ENCODE measurements around the gene STOML2.

Gene STOML2

DNA sequence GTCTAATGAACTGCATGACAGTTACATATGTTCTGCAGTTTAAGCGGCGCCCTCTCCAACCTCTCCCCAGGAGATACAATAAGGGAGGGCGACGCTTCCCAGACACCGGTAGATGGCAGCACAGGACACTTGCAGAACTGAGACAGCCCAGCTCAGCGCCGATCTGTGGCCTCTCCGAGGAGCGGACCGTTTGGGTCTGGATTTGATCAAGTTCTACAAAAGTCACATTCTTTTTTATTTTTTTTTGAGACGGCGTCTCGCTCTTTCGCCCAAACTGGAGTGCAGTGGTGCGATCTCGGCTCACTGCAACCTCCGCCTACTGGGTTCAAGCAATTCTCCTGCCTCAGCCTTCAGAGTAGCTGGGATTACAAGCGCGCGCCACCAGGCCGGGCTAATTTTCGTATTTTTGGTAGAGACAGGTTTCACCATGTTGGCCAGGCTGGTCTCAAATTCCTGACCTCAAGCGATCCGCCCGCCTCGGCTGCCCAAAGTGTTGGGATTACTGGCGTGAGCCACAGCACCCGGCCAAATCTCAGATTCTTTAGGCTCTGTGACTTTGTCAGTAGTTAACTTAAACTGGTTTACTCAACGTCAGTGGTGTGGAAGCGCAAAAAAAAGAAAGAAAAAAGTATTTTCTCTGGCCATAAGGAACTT lies 14.1 kb upstream of the STOML2 start:
- peak; percentile 94 for DNase-seq (ENCODE audit: low spot score)
- Histone ChIP-seq H3K27ac (peak overlapping the region; percentile 80 to 98), H3K4me3 (peak overlapping the region; percentile 80)
- TF ChIP-seq, protein P1, sequence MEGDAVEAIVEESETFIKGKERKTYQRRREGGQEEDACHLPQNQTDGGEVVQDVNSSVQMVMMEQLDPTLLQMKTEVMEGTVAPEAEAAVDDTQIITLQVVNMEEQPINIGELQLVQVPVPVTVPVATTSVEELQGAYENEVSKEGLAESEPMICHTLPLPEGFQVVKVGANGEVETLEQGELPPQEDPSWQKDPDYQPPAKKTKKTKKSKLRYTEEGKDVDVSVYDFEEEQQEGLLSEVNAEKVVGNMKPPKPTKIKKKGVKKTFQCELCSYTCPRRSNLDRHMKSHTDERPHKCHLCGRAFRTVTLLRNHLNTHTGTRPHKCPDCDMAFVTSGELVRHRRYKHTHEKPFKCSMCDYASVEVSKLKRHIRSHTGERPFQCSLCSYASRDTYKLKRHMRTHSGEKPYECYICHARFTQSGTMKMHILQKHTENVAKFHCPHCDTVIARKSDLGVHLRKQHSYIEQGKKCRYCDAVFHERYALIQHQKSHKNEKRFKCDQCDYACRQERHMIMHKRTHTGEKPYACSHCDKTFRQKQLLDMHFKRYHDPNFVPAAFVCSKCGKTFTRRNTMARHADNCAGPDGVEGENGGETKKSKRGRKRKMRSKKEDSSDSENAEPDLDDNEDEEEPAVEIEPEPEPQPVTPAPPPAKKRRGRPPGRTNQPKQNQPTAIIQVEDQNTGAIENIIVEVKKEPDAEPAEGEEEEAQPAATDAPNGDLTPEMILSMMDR (IDR thresholded peaks at IDR 0.05), result peak; percentile 95

- Histone ChIP-seq H3K4me3 (peak overlapping the region; percentile 80), H3K27ac (peak overlapping the region; percentile 80 to 98)
- no peak for DNase-seq (ENCODE audit: low spot score)
- TF ChIP-seq, protein P1 (IDR thresholded peaks at IDR 0.05), result no peak
Observed at GRCh38 chr9:35116539-35116897, 13.6 kb upstream of the STOML2 start.

DNA sequence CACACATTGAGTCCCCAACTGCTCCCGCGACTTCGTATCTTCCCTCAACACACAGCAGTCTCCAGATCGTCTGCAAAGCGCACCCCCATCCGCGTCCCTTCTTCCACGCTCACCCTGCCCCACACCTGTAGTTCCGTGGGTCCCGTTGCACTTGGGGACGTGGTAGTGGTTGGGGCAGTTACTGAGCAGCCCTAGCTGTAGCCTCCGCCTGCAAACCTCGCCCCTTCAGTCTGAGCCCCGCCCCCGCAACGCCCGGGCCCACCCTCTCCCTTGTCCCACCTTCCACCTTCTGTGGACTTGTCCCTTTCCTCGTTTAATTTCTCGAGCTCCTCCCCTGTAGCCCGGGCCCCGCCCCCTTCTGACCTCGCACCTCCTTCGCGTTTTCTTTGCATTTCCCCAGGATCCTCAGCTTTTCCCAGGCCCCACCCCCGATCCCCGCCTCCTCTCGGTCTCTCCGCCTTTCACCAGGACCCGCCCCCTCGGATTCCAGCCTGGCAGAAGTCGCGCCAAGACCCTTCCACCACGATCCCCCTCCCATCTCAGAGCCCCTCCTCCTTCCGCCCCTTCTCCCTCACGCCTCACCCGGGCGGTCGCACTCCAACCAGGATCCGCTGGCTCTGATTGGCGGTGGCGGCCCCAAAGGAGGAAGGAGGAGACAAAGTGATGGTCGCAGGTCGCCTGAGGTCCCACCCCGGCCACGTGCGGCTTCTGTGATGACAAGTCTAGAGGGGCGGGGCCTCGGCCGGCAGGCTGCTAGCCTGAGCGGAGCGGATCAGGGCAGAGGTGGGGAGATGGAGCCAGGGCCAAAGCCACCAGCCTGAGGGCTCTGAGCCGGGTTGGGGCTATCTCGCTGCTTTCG lies 13.0 kb upstream of the STOML2 start, which contains the start of gene ATOSB:
ATOSB (minus strand) TSS at position 183 of the 859 bp plus-strand sequence. CDS start 7,588 bp downstream, outside the sequence.
- DNase-seq (ENCODE audit: low spot score), result peak; percentile 100
- Histone ChIP-seq H3K27ac (peak within 1 kb of the TSS; percentile 80 to 98), H3K4me3 (peak within 1 kb of the TSS; percentile 80)
- TF ChIP-seq, protein P1 (IDR thresholded peaks at IDR 0.05), result no peak

- peak overlapping the region; percentile 80 for H3K4me3 ChIP-seq
- TF ChIP-seq, protein P1 (IDR thresholded peaks at IDR 0.05), result no peak
- peak; percentile 87 for DNase-seq (ENCODE audit: low spot score)
- peak overlapping the region; percentile 80 to 98 for H3K27ac ChIP-seq
Observed at GRCh38 chr9:35114840-35115628, 12.1 kb upstream of the STOML2 start.

DNA sequence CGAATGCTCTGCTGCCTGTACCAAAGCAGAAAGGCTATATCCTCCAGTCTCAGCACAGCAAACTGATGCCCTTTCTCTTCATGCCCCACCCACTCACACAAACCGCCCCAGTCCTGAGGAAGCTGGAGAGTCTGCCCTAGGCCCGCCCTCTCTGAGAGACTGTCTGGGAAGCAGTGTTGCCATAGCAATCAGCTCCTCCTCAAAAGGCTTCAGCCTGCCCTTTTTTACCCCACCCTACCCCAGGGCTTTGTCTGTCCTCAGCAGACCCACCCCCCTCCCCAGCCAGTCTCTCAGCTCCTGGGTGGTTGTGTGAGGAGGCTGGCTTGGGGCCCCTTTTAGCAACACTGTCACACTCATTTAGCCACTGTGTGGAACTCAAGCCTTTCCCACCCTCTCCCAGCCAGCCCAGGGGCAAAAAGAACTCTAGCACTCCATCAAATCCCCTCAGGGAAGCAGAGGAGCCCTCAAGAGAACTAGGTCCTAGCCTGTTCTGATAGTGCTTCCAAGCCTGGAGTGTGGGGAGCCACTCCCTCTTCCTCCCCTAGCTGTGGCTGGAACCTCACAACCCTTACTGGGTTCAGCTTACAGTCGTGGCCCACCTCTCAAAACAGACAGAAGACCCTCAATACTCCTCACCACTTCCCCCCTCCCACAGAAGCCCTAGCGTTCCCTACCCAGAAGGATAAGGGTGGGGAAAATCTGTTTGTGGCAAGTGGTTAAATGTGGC lies 11.3 kb upstream of the STOML2 start:
- H3K4me3 ChIP-seq, result peak overlapping the region; percentile 80
- peak; percentile 92 for DNase-seq (ENCODE audit: low spot score)
- peak overlapping the region; percentile 80 to 98 for H3K27ac ChIP-seq
- TF ChIP-seq, protein P1 (IDR thresholded peaks at IDR 0.05), result no peak

GRCh38 chr9:35112257-35113020 lies 9.5 kb upstream of the STOML2 start:
- Histone ChIP-seq H3K27ac (peak overlapping the region; percentile 98 to 99), H3K4me3 (peak overlapping the region; percentile 92)
- TF ChIP-seq, protein P1 (IDR thresholded peaks at IDR 0.05), result no peak
- DNase-seq (ENCODE audit: low spot score), result peak; percentile 76

Measured in coronary artery (tissue), 2 donors.